MCF 10A (cell line): Measurements from ENCODE around the gene ZNF606. TPM values are rescaled to one million over a fixed set of nuclear protein-coding genes. Genes with fewer than 3 reads are reported as not detected.

ENCODE experiments used
- BruUV-seq: library from RNA; stranded (reverse); fragments of 400-500 nt; replicated peaks from 2 replicates; lab custom pipeline; 2021; lab: Mats Ljungman, UMichigan
- CTCF ChIA-PET: fragments of 300-600 bp; sonication (Branson Sonifier 250); formaldehyde crosslinking; extraction: SDS; loops from one replicate; lab custom pipeline; 2021; ENCODE audit warnings: antibody characterized with exemption, inconsistent platforms; lab: Yijun Ruan, JAX
- POLR2A ChIA-PET: fragments of 300-600, 350-650 bp; sonication (Branson Sonifier 250); formaldehyde crosslinking; extraction: SDS; loops from one replicate; lab custom pipeline; 2020; ENCODE audit warnings: antibody characterized with exemption, inconsistent platforms; lab: Yijun Ruan, JAX
- DNase-seq: peaks from one replicate; pipeline ENCODE4 v3.0.0-alpha.2; 2018; ENCODE audit not compliant: unreplicated experiment
- H3K27ac Mint-ChIP-seq: one replicate; pipeline ENCODE4 v1.8.0; 2022; ENCODE audit warnings: mild to moderate bottlenecking, low read depth, mixed read lengths; ENCODE audit not compliant: unreplicated experiment
- H3K27me3 Mint-ChIP-seq: one replicate; pipeline ENCODE4 v1.8.0; 2022; ENCODE audit warnings: mixed read lengths; ENCODE audit not compliant: insufficient read depth, unreplicated experiment
- H3K36me3 Mint-ChIP-seq: one replicate; pipeline ENCODE4 v1.8.0; 2022; ENCODE audit warnings: mild to moderate bottlenecking, moderate library complexity, mixed read lengths; ENCODE audit not compliant: insufficient read depth, unreplicated experiment
- H3K4me1 Mint-ChIP-seq: one replicate; pipeline ENCODE4 v1.8.0; 2022; ENCODE audit warnings: mixed read lengths; ENCODE audit not compliant: insufficient read depth, unreplicated experiment
- H3K4me3 Mint-ChIP-seq: one replicate; pipeline ENCODE4 v1.8.0; 2022; ENCODE audit warnings: mild to moderate bottlenecking, moderate library complexity, mixed read lengths; ENCODE audit not compliant: unreplicated experiment
- H3K9me3 Mint-ChIP-seq: one replicate; pipeline ENCODE4 v1.8.0; 2022; ENCODE audit warnings: mixed read lengths; ENCODE audit not compliant: unreplicated experiment
- CTCF ChIP-seq: fragments of 200-600 bp; IDR thresholded peaks from one replicate; pipeline ENCODE4 v1.8.0; 2022; ENCODE audit warnings: antibody characterized with exemption, mild to moderate bottlenecking; ENCODE audit not compliant: unreplicated experiment
- intact Hi-C: fragments of 100-400 bp; cut with micrococcal nuclease; formaldehyde crosslinking; loops from 2 replicates; pipeline ENCODE4 v1.14.1; 2022
- total RNA-seq: library from RNA; stranded (reverse); gene quantifications from 2 replicates; pipeline ENCODE4 v1.2.3, GENCODE V29; 2022

Gene ZNF606
- total RNA-seq, 1 experiment from 2014 or later, result 0.98 TPM

GRCh38 chr19:57934820-57935665 lies 67.6 kb downstream of the ZNF606 start, which contains the start of gene ZNF418:
Gene ZNF418, minus strand, starts transcription at chr19:57935402. Its CDS starts 1,580 bp downstream, at chr19:57933822.
- intact Hi-C loops, result no loop called here
- no TSS peak for BruUV-seq

DNA sequence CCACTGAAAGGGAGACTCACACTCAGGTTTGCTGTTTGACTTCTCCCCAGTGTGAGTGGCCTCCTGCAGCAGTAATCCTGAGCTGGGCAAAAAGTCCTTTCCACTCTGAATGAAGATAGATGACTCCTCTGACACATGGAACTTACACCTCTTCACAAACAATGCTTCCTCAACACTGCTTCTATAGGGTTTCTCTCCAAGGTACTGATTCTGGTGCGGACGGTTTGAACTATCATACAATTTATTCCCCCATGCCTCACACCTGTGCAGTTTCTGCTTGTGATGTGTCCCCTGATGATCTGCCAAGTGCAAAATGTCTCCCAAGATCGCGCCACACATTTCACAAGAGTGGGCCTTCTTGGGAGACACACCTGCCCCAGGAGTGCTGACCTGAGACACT lies 75.0 kb downstream of the ZNF606 start:
- H3K36me3 Mint-ChIP-seq, result no peaks in the 10 kb centered on the region
- H3K9me3 Mint-ChIP-seq, result peaks cover 9% of the 10 kb centered on the region
- no TSS peak for BruUV-seq
- DNase-seq, result no peak
- ChIA-PET CTCF (no interaction called here), POLR2A (no interaction called here)
- no peak overlapping the region for H3K27ac Mint-ChIP-seq
- H3K4me3 Mint-ChIP-seq, result no peak overlapping the region
- intact Hi-C loops, result no loop called here
- no peak for TF ChIP-seq CTCF
- H3K4me1 Mint-ChIP-seq, result no peaks in the 10 kb centered on the region
- no peaks in the 10 kb centered on the region for H3K27me3 Mint-ChIP-seq

More at GRCh38 chr19:57934820-57935665, 67.6 kb downstream of the ZNF606 start, which contains the start of gene ZNF418:
- Mint-ChIP-seq H3K27me3 (no peaks in the 10 kb centered on the region), H3K9me3 (peaks cover 31% of the 10 kb centered on the region), H3K36me3 (no peaks in the 10 kb centered on the region), H3K27ac (no peak within 1 kb of the TSS), H3K4me1 (no peaks in the 10 kb centered on the region), H3K4me3 (no peak within 1 kb of the TSS)
- ChIA-PET POLR2A (interaction anchor here (0.6 kb wide), 1 partner anchor 13 kb away, joined by 3 read pairs; no protein-coding TSS in a partner anchor), CTCF (interaction anchor here (0.7 kb wide), 1 partner anchor 242 kb away, joined by 3 read pairs; no protein-coding TSS in a partner anchor)
- no peak for DNase-seq
- TF ChIP-seq CTCF, result no peak

Other genes starting within 250 kb of the ZNF606 start
- 13.4 and 13.9 TPM in 2 replicates for gene ZNF586, start 233.1 kb downstream of the ZNF606 start, total RNA-seq
- gene ZNF552, start 187.9 kb downstream of the ZNF606 start, total RNA-seq, result 5.5 and 5.6 TPM in 2 replicates
- gene ZNF587B, start 172.5 kb downstream of the ZNF606 start, total RNA-seq, result 19.0 and 19.4 TPM in 2 replicates
- gene ZNF587, start 153.0 kb downstream of the ZNF606 start, total RNA-seq, result 32.4 and 34.2 TPM in 2 replicates
- gene ZNF814, start 113.8 kb downstream of the ZNF606 start, total RNA-seq, result 3.1 and 4.0 TPM in 2 replicates
- gene ZNF417, start 86.2 kb downstream of the ZNF606 start, total RNA-seq, result 8.8 and 11.4 TPM in 2 replicates
- not detected in 2 replicates for gene ZNF418, start 67.4 kb downstream of the ZNF606 start, total RNA-seq
- gene ZNF256, start 55.1 kb downstream of the ZNF606 start, total RNA-seq, result 0.54 and 0.69 TPM in 2 replicates
- gene C19orf18, start 28.3 kb downstream of the ZNF606 start, total RNA-seq, result not detected in 2 replicates
- not detected in 2 replicates for gene ZSCAN1, start 31.2 kb upstream of the ZNF606 start, total RNA-seq
- gene ZNF135, start 56.5 kb upstream of the ZNF606 start, total RNA-seq, result not detected in 2 replicates
- gene ZSCAN18, start 95.4 kb upstream of the ZNF606 start, total RNA-seq, result not detected in 2 replicates
- gene ZNF329, start 148.0 kb upstream of the ZNF606 start, total RNA-seq, result 2.8 and 2.9 TPM in 2 replicates
- gene ZNF274, start 180.2 kb upstream of the ZNF606 start, total RNA-seq, result 21.1 and 27.1 TPM in 2 replicates
- 39.4 and 42.3 TPM in 2 replicates for gene ZNF544, start 226.1 kb upstream of the ZNF606 start, total RNA-seq